CD4-positive, CD25-positive, alpha-beta regulatory T cell (primary cell): Measurements from ENCODE around the gene AFTPH. TPM values are rescaled to one million over a fixed set of nuclear protein-coding genes. Genes with fewer than 3 reads are reported as not detected.
A peak's percentile ranks its signal among the peaks of the same experiment; 100 is the strongest.

Source experiments
- ATAC-seq, 2 donors: fragments of 150-1000 bp; cut with Tn5 transposase; one replicate each; pipeline ENCODE4 v1.10.0; 2021; ENCODE audit warnings: low read depth in 2 of 2, moderate number of reproducible peaks in 2 of 2, moderate library complexity in 1 of 2
- DNase-seq, 3 donors: peaks; one replicate each; pipeline versions ENCODE4 v3.0.0 to v3.0.0-alpha.2; 2012 to 2022; ENCODE audit warnings: mixed read lengths in 1 of 3
- H3K27ac ChIP-seq: one replicate; pipeline ENCODE4 v1.7.0; 2013; ENCODE audit warnings: mild to moderate bottlenecking, low read length; ENCODE audit not compliant: insufficient read depth, poor library complexity, severe bottlenecking
- H3K27me3 ChIP-seq: one replicate; pipeline ENCODE4 v1.7.0; 2013; ENCODE audit warnings: low read length; ENCODE audit not compliant: control insufficient read depth, insufficient read depth
- H3K36me3 ChIP-seq: one replicate; pipeline ENCODE4 v1.7.0; 2013; ENCODE audit warnings: mild to moderate bottlenecking, low read length, moderate library complexity; ENCODE audit not compliant: control insufficient read depth, insufficient read depth
- H3K4me1 ChIP-seq: 2 replicates; pipeline ENCODE4 v1.7.0; 2013; ENCODE audit warnings: mild to moderate bottlenecking, low read length; ENCODE audit not compliant: insufficient read depth, control insufficient read depth, poor library complexity, severe bottlenecking
- H3K4me3 ChIP-seq: one replicate; pipeline ENCODE4 v1.7.0; 2013; ENCODE audit warnings: low read depth, mild to moderate bottlenecking, low read length, moderate library complexity
- H3K9me3 ChIP-seq, 2 experiments: 1 replicate in 1 of 2; 2 replicates in 1 of 2; pipeline ENCODE4 v1.7.0; 2013; ENCODE audit warnings: low read length in 2 of 2, mild to moderate bottlenecking in 1 of 2, moderate library complexity in 1 of 2; ENCODE audit not compliant: control insufficient read depth in 2 of 2
- H3K27ac Mint-ChIP-seq, 3 donors: one replicate each; pipeline ENCODE4 v1.8.0; 2020 to 2022; ENCODE audit warnings: mild to moderate bottlenecking in 3 of 3, mixed read lengths in 3 of 3, moderate library complexity in 2 of 3
- H3K27me3 Mint-ChIP-seq: one replicate; pipeline ENCODE4 v1.8.0; 2022; ENCODE audit warnings: mild to moderate bottlenecking, mixed read lengths
- H3K36me3 Mint-ChIP-seq: one replicate; pipeline ENCODE4 v1.8.0; 2020; ENCODE audit warnings: mixed read lengths
- H3K4me1 Mint-ChIP-seq, 4 donors: one replicate each; pipeline ENCODE4 v1.8.0; 2020 to 2022; ENCODE audit warnings: mixed read lengths in 4 of 4, mild to moderate bottlenecking in 1 of 4
- H3K4me3 Mint-ChIP-seq, 4 donors: one replicate each; pipeline ENCODE4 v1.8.0; 2020 to 2022; ENCODE audit warnings: mild to moderate bottlenecking in 4 of 4, mixed read lengths in 4 of 4, moderate library complexity in 3 of 4
- H3K9me3 Mint-ChIP-seq, 7 donors: one replicate each; pipeline ENCODE4 v1.8.0; 2020 to 2022; ENCODE audit warnings: mixed read lengths in 7 of 7, mild to moderate bottlenecking in 3 of 7, moderate library complexity in 2 of 7
- polyA plus RNA-seq, 4 donors: library from polyadenylated mRNA; unstranded; fragments of 300-500 nt; fragmentation: Illumina TruSeq; gene quantifications; one replicate each; pipeline ENCODE4 v1.2.3, GENCODE V29; 2021
- total RNA-seq: library from RNA; stranded (reverse); gene quantifications from one replicate; pipeline ENCODE4 v1.2.3, GENCODE V29; 2022

AFTPH gene
- total and polyA plus RNA-seq, 5 donors from 2014 or later: 23.7 to 45.0 (median 28.2) TPM

- Histone ChIP-seq H3K9me3 (no peaks in the 10 kb centered on the region), H3K36me3 (no peaks in the 10 kb centered on the region), H3K4me3 (peak overlapping the region; percentile 87), H3K27me3 (no peaks in the 10 kb centered on the region), H3K27ac (peak overlapping the region; percentile 87), H3K4me1 (peaks cover 38% of the 10 kb centered on the region)
- ATAC-seq: peak; percentile 95 to 97
- Mint-ChIP-seq H3K9me3 (no peaks in the 10 kb centered on the region), H3K4me1 (peaks cover 3 to 38% (median 17%) of the 10 kb centered on the region in 4 donors), H3K27ac (peak overlapping the region; percentile 85 to 98 (median 95)), H3K36me3 (no peaks in the 10 kb centered on the region), H3K27me3 (peaks cover 16% of the 10 kb centered on the region), H3K4me3 (peak overlapping the region; percentile 85 to 96 (median 92))
- DNase-seq: peak; percentile 82 to 98 (median 92)
Observed at GRCh38 chr2:64606479-64607363, 82.6 kb downstream of the AFTPH start.

GRCh38 chr2:64607381-64608304 lies 83.5 kb downstream of the AFTPH start:
- Histone ChIP-seq H3K27ac (peak overlapping the region; percentile 87), H3K4me3 (peak overlapping the region; percentile 87), H3K9me3 (no peaks in the 10 kb centered on the region), H3K4me1 (peaks cover 38% of the 10 kb centered on the region), H3K36me3 (no peaks in the 10 kb centered on the region), H3K27me3 (no peaks in the 10 kb centered on the region)
- Mint-ChIP-seq H3K9me3 (no peaks in the 10 kb centered on the region), H3K4me3 (peak overlapping the region; percentile 85 to 96 (median 92)), H3K27me3 (peaks cover 17% of the 10 kb centered on the region), H3K36me3 (no peaks in the 10 kb centered on the region), H3K4me1 (peaks cover 3 to 38% (median 17%) of the 10 kb centered on the region in 4 donors), H3K27ac (peak overlapping the region in 2 of 3 donors; percentile 95 to 98)
- ATAC-seq (no peak), DNase-seq (no peak)

- ATAC-seq (no peak), DNase-seq (peak in 1 of 3 donors; percentile 44)
- no peaks in the 10 kb centered on the region for H3K9me3 ChIP-seq
- no peak overlapping the region for H3K27ac ChIP-seq
- Mint-ChIP-seq H3K9me3 (no peaks in the 10 kb centered on the region), H3K36me3 (no peaks in the 10 kb centered on the region), H3K4me1 (peaks cover 3 to 38% (median 17%) of the 10 kb centered on the region in 4 donors), H3K27me3 (peaks cover 18% of the 10 kb centered on the region), H3K4me3 (peak overlapping the region in 2 of 4 donors; percentile 85 to 88), H3K27ac (peak overlapping the region; percentile 25 to 91 (median 78))
- H3K27me3 ChIP-seq: no peaks in the 10 kb centered on the region
- no peaks in the 10 kb centered on the region for H3K36me3 ChIP-seq
- peaks cover 38% of the 10 kb centered on the region for H3K4me1 ChIP-seq
- no peak overlapping the region for H3K4me3 ChIP-seq
Observed at GRCh38 chr2:64608867-64609226, 84.7 kb downstream of the AFTPH start.

GRCh38 chr2:64609227-64609941 lies 85.3 kb downstream of the AFTPH start:
- H3K9me3 Mint-ChIP-seq: no peaks in the 10 kb centered on the region
- Histone ChIP-seq H3K27ac (peak overlapping the region; percentile 10), H3K27me3 (no peaks in the 10 kb centered on the region), H3K4me3 (peak overlapping the region; percentile 37), H3K9me3 (no peaks in the 10 kb centered on the region), H3K36me3 (no peaks in the 10 kb centered on the region), H3K4me1 (peaks cover 38% of the 10 kb centered on the region)
- peak overlapping the region; percentile 78 to 91 (median 82) for H3K4me3 Mint-ChIP-seq
- DNase-seq: peak; percentile 50 to 82 (median 75)
- H3K4me1 Mint-ChIP-seq: peaks cover 3 to 38% (median 17%) of the 10 kb centered on the region in 4 donors
- no peaks in the 10 kb centered on the region for H3K36me3 Mint-ChIP-seq
- peaks cover 23% of the 10 kb centered on the region for H3K27me3 Mint-ChIP-seq
- peak; percentile 51 for ATAC-seq
- H3K27ac Mint-ChIP-seq: peak overlapping the region; percentile 69 to 83 (median 72)

- H3K4me1 Mint-ChIP-seq: peaks cover 3 to 38% (median 17%) of the 10 kb centered on the region in 4 donors
- peak overlapping the region; percentile 78 to 91 (median 82) for H3K4me3 Mint-ChIP-seq
- H3K36me3 ChIP-seq: no peaks in the 10 kb centered on the region
- DNase-seq: no peak
- H3K9me3 Mint-ChIP-seq: no peaks in the 10 kb centered on the region
- H3K36me3 Mint-ChIP-seq: no peaks in the 10 kb centered on the region
- H3K27ac ChIP-seq: no peak overlapping the region
- peak overlapping the region; percentile 69 to 83 (median 72) for H3K27ac Mint-ChIP-seq
- no peak for ATAC-seq
- H3K4me1 ChIP-seq: peaks cover 38% of the 10 kb centered on the region
- H3K4me3 ChIP-seq: peak overlapping the region; percentile 37
- H3K27me3 ChIP-seq: no peaks in the 10 kb centered on the region
- peaks cover 20% of the 10 kb centered on the region for H3K27me3 Mint-ChIP-seq
- H3K9me3 ChIP-seq: no peaks in the 10 kb centered on the region
Observed at GRCh38 chr2:64609942-64610281, 85.8 kb downstream of the AFTPH start.

GRCh38 chr2:64610316-64610855 lies 86.3 kb downstream of the AFTPH start:
- ATAC-seq (no peak), DNase-seq (no peak)
- H3K9me3 ChIP-seq: no peaks in the 10 kb centered on the region
- peaks cover 20% of the 10 kb centered on the region for H3K27me3 Mint-ChIP-seq
- H3K27me3 ChIP-seq: no peaks in the 10 kb centered on the region
- H3K36me3 Mint-ChIP-seq: no peaks in the 10 kb centered on the region
- H3K27ac ChIP-seq: no peak overlapping the region
- H3K4me1 Mint-ChIP-seq: peaks cover 3 to 37% (median 16%) of the 10 kb centered on the region in 4 donors
- no peaks in the 10 kb centered on the region for H3K9me3 Mint-ChIP-seq
- H3K4me3 Mint-ChIP-seq: peak overlapping the region; percentile 78 to 91 (median 82)
- H3K4me3 ChIP-seq: no peak overlapping the region
- no peaks in the 10 kb centered on the region for H3K36me3 ChIP-seq
- peaks cover 38% of the 10 kb centered on the region for H3K4me1 ChIP-seq
- peak overlapping the region in 2 of 3 donors; percentile 69 to 72 for H3K27ac Mint-ChIP-seq
